HG02798 (cell line): Measurements from ENCODE around the gene ZBTB38.

Experiments used
- ATAC-seq: cut with Tn5 transposase; IDR thresholded peaks from one replicate; pipeline ENCODE4 v1.9.1; 2021; ENCODE audit warnings: mild to moderate bottlenecking; ENCODE audit not compliant: unreplicated experiment, poor library complexity

The ZBTB38 gene

DNA sequence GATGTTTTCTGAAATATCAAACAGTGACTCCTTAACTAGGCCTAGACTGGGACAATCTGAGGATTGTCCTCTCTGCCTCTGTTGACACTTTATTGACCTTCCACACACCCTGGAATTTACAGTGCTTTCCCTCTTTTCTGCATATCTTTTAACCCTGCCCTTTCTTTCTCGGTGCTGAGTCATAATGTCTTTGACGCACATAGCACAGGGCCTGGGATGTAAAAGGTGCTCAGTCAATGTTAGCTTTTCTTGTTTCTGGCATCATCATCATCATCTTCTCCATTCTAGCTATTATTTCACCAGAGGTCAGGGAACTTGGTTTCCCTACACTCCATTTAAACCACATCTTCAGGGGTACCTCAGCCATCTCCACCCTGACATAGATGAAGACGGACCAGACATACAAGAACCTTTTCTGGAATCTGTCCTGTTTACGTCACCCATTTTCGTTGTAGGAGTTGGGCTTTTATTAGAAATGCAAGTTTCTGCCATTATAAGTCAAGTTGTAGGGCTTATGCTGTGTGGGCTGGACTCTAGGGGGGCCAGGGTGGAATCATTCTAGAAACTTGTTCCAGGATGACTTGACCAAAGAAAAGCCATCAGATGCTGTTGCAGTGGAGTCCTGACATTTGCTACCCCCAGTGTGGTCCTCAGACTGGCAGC is 46.6 kb downstream of the ZBTB38 start:
- ATAC-seq, result no peak

DNA sequence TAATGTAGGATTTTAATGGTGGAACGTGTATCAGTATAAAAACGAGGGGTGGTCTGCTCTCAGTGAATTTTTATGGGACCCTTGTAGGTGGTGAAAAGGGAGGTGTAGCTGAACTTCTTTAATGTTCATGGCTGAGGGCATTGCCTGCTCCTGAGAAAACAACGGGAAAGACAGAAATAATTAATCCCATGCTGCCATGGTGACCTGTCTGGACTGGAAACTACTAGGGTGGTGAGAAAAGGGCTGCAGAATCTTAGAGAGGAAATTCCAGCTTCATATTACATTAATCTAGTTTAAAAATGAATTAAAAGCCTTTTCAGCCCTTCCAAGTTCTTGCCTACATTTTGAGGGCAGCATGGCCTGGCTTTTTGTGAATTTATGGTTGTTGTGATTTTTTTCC is 47.6 kb downstream of the ZBTB38 start:
- no peak for ATAC-seq
